Left ventricle myocardium inferior (tissue), 1 donor: ENCODE measurements around the gene PER2. TPM values are rescaled to one million over a fixed set of nuclear protein-coding genes. Genes with fewer than 3 reads are reported as not detected.

Experiments
- DNase-seq: peaks from one replicate; pipeline ENCODE4 v3.0.0-alpha.2; 2020
- H3K27ac ChIP-seq: fragments of 200-600 bp; replicated peaks from 2 replicates; pipeline ENCODE4 v1.8.0; 2021
- H3K27me3 ChIP-seq: fragments of 200-600 bp; 2 replicates; pipeline ENCODE4 v1.8.0; 2021; ENCODE audit warnings: low read depth
- H3K36me3 ChIP-seq: fragments of 200-600 bp; 2 replicates; pipeline ENCODE4 v1.8.0; 2021
- H3K4me1 ChIP-seq: fragments of 200-600 bp; 2 replicates; pipeline ENCODE4 v1.8.0; 2021
- H3K4me3 ChIP-seq: fragments of 200-600 bp; 2 replicates; pipeline ENCODE4 v1.8.0; 2021; ENCODE audit warnings: mild to moderate bottlenecking, moderate library complexity
- H3K9me3 ChIP-seq: fragments of 200-600 bp; replicated peaks from 2 replicates; pipeline ENCODE4 v1.8.0; 2021
- CTCF ChIP-seq: fragments of 200-600 bp; IDR thresholded peaks from 2 replicates; pipeline ENCODE4 v1.8.0; 2021; ENCODE audit warnings: antibody characterized with exemption, mild to moderate bottlenecking, borderline replicate concordance
- intact Hi-C: fragments of 100-400 bp; cut with micrococcal nuclease; formaldehyde crosslinking; loops from one replicate; pipeline ENCODE4 v1.11.0; 2022
- total RNA-seq: library from RNA; stranded (reverse); fragmentation: NEBNext Ultra II Directional; extraction: Animal tissue kit (Norgen Biotek cat#: 25700); gene quantifications from one replicate; pipeline ENCODE4 v1.2.1, GENCODE V29; 2021
- donor health status: DM: no; HTN: yes; CAD: no; lungs with severe emphysema.

PER2 gene
- total RNA-seq, 1 donor from 2014 or later: 3.4 TPM

- H3K27ac ChIP-seq: no peak overlapping the region
- H3K4me1 ChIP-seq: no peaks in the 10 kb centered on the region
- intact Hi-C loops: no loop called here
- DNase-seq: no peak
- H3K36me3 ChIP-seq: peaks cover 81% of the 10 kb centered on the region
- H3K9me3 ChIP-seq: no peaks in the 10 kb centered on the region
- H3K4me3 ChIP-seq: no peak overlapping the region
- no peak for TF ChIP-seq CTCF
- H3K27me3 ChIP-seq: no peaks in the 10 kb centered on the region
These were observed 17.3 kb downstream of the PER2 start for GRCh38 chr2:238271061-238271554.

GRCh38 chr2:238270606-238271005 lies 17.8 kb downstream of the PER2 start:
- Histone ChIP-seq H3K27ac (no peak overlapping the region), H3K36me3 (peaks cover 77% of the 10 kb centered on the region), H3K9me3 (no peaks in the 10 kb centered on the region), H3K4me1 (no peaks in the 10 kb centered on the region), H3K27me3 (no peaks in the 10 kb centered on the region), H3K4me3 (no peak overlapping the region)
- TF ChIP-seq CTCF: no peak
- intact Hi-C loops: no loop called here
- no peak for DNase-seq

- peaks cover 69% of the 10 kb centered on the region for H3K36me3 ChIP-seq
- no peak for DNase-seq
- intact Hi-C loops: no loop called here
These were observed 18.7 kb downstream of the PER2 start for GRCh38 chr2:238269741-238270140.

GRCh38 chr2:238267884-238268680 lies 20.3 kb downstream of the PER2 start:
- Histone ChIP-seq H3K36me3 (peaks cover 61% of the 10 kb centered on the region), H3K9me3 (no peaks in the 10 kb centered on the region), H3K4me3 (no peak overlapping the region), H3K27me3 (no peaks in the 10 kb centered on the region), H3K4me1 (peaks cover 18% of the 10 kb centered on the region), H3K27ac (no peak overlapping the region)
- TF ChIP-seq CTCF: no peak
- DNase-seq: no peak
- intact Hi-C loops: no loop called here

More at GRCh38 chr2:238269741-238270140, 18.7 kb downstream of the PER2 start:
- no peak overlapping the region for H3K4me3 ChIP-seq
- no peaks in the 10 kb centered on the region for H3K27me3 ChIP-seq
- TF ChIP-seq CTCF: no peak
- H3K27ac ChIP-seq: no peak overlapping the region
- peaks cover 1% of the 10 kb centered on the region for H3K4me1 ChIP-seq
- no peaks in the 10 kb centered on the region for H3K9me3 ChIP-seq

- Histone ChIP-seq H3K4me1 (peaks cover 25% of the 10 kb centered on the region), H3K4me3 (no peak overlapping the region), H3K27ac (no peak overlapping the region), H3K36me3 (peaks cover 53% of the 10 kb centered on the region), H3K9me3 (no peaks in the 10 kb centered on the region), H3K27me3 (no peaks in the 10 kb centered on the region)
- no peak for DNase-seq
- no peak for TF ChIP-seq CTCF
- intact Hi-C loops: no loop called here
These were observed 21.1 kb downstream of the PER2 start for GRCh38 chr2:238267341-238267710.
